CD14-positive monocyte (primary cell): ENCODE data around the gene PDE9A. TPM values are rescaled to one million over a fixed set of nuclear protein-coding genes. Genes with fewer than 3 reads are reported as not detected.

Experiments
- DNase-seq, 3 donors: peaks; one replicate each; pipeline ENCODE4 v3.0.0-alpha.2; 2011 to 2022
- H2AFZ ChIP-seq: 2 replicates; pipeline ENCODE4 v1.6.0; 2012; ENCODE audit warnings: mild to moderate bottlenecking, low read depth, low read length, inconsistent platforms; ENCODE audit not compliant: insufficient read depth, poor library complexity, severe bottlenecking
- H3K27ac ChIP-seq, 2 donors: 1 replicate in 1 of 2; 2 replicates in 1 of 2; pipeline ENCODE4 v1.5.1; 2012 to 2013; ENCODE audit warnings: low read length in 2 of 2, control low read depth in 1 of 2, inconsistent platforms in 1 of 2, low read depth in 1 of 2, mild to moderate bottlenecking in 1 of 2
- H3K27me3 ChIP-seq, 2 donors: one replicate each; pipeline versions ENCODE4 v1.6.0 to v1.6.1; 2011 to 2013; ENCODE audit warnings: low read length in 2 of 2; ENCODE audit not compliant: control insufficient read depth in 2 of 2, insufficient read depth in 2 of 2
- H3K36me3 ChIP-seq, 2 donors: replicated peaks in 1 of 2; 1 replicate in 1 of 2; 2 replicates in 1 of 2; pipeline versions ENCODE4 v1.5.1 to v1.6.1; 2012 to 2013; ENCODE audit warnings: low read length in 2 of 2, control low read depth in 1 of 2, inconsistent platforms in 1 of 2, mild to moderate bottlenecking in 1 of 2; ENCODE audit not compliant: insufficient read depth in 2 of 2, control insufficient read depth in 1 of 2
- H3K4me1 ChIP-seq, 2 donors: 1 replicate in 1 of 2; 2 replicates in 1 of 2; pipeline versions ENCODE4 v1.5.1 to v1.6.1; 2012 to 2013; ENCODE audit warnings: low read length in 2 of 2, control low read depth in 1 of 2, inconsistent platforms in 1 of 2, mild to moderate bottlenecking in 1 of 2, moderate library complexity in 1 of 2; ENCODE audit not compliant: insufficient read depth in 2 of 2, control insufficient read depth in 1 of 2
- H3K4me2 ChIP-seq: replicated peaks from 2 replicates; pipeline ENCODE3; 2012; ENCODE audit warnings: low read length, moderate library complexity, mild to moderate bottlenecking; ENCODE audit not compliant: poor library complexity, severe bottlenecking; ENCODE audit errors: extremely low read depth
- H3K4me3 ChIP-seq, 3 experiments: fragments of 200-600 bp in 1 of 3; sonication (generic) in 1 of 3; replicated peaks in 1 of 3; 1 replicate in 2 of 3; 2 replicates in 1 of 3; pipeline ENCODE4 v1.5.1; 2011 to 2013; ENCODE audit warnings: low read length in 3 of 3, mild to moderate bottlenecking in 3 of 3, control low read depth in 2 of 3, low read depth in 2 of 3, inconsistent platforms in 1 of 3, moderate library complexity in 1 of 3
- H3K79me2 ChIP-seq: 2 replicates; pipeline ENCODE4 v1.6.0; 2012; ENCODE audit warnings: mild to moderate bottlenecking, control low read depth, inconsistent platforms, low read length, moderate library complexity; ENCODE audit not compliant: insufficient read depth
- H3K9ac ChIP-seq: 2 replicates; pipeline ENCODE4 v1.6.0; 2017; ENCODE audit warnings: low read length, mild to moderate bottlenecking; ENCODE audit not compliant: insufficient read depth, poor library complexity, severe bottlenecking
- H3K9me3 ChIP-seq, 2 donors: replicated peaks in 1 of 2; 1 replicate in 1 of 2; 2 replicates in 1 of 2; pipeline versions ENCODE4 v1.5.1 to v1.6.1; 2012 to 2013; ENCODE audit warnings: low read length in 2 of 2, control low read depth in 1 of 2; ENCODE audit not compliant: control insufficient read depth in 1 of 2, insufficient read depth in 1 of 2
- H4K20me1 ChIP-seq: 2 replicates; pipeline ENCODE4 v1.6.0; 2012; ENCODE audit warnings: mild to moderate bottlenecking, low read length, control low read depth, moderate library complexity; ENCODE audit not compliant: insufficient read depth
- H3K27ac Mint-ChIP-seq, 7 donors: one replicate each; pipeline ENCODE4 v1.8.0; 2020; ENCODE audit warnings: mild to moderate bottlenecking in 7 of 7, mixed read lengths in 7 of 7, moderate library complexity in 6 of 7, inconsistent platforms in 2 of 7
- H3K27me3 Mint-ChIP-seq, 3 donors: one replicate each; pipeline ENCODE4 v1.8.0; 2021 to 2022; ENCODE audit warnings: low read depth in 3 of 3, mild to moderate bottlenecking in 3 of 3, mixed read lengths in 3 of 3, moderate library complexity in 3 of 3, inconsistent platforms in 1 of 3
- H3K36me3 Mint-ChIP-seq, 2 donors: one replicate each; pipeline ENCODE4 v1.8.0; 2020; ENCODE audit warnings: mixed read lengths in 2 of 2, inconsistent platforms in 1 of 2, mild to moderate bottlenecking in 1 of 2
- H3K4me1 Mint-ChIP-seq: one replicate; pipeline ENCODE4 v1.8.0; 2020; ENCODE audit warnings: mild to moderate bottlenecking, mixed read lengths
- H3K4me3 Mint-ChIP-seq, 2 donors: one replicate each; pipeline ENCODE4 v1.8.0; 2020; ENCODE audit warnings: mild to moderate bottlenecking in 2 of 2, mixed read lengths in 2 of 2, moderate library complexity in 1 of 2
- H3K9me3 Mint-ChIP-seq, 7 donors: one replicate each; pipeline ENCODE4 v1.8.0; 2020 to 2022; ENCODE audit warnings: mixed read lengths in 7 of 7, mild to moderate bottlenecking in 6 of 7, moderate library complexity in 6 of 7, inconsistent platforms in 2 of 7
- CTCF ChIP-seq: fragments of 200-600 bp; IDR thresholded peaks from one replicate; pipeline ENCODE4 v1.8.0; 2022; ENCODE audit warnings: antibody characterized with exemption, mild to moderate bottlenecking
- WGBS: methylation state at CpG from one replicate; pipeline ENCODE4 v1.1.5; 2013; ENCODE audit warnings: missing lambda C conversion rate; ENCODE audit not compliant: insufficient coverage; 5-methylcytosine and 5-hydroxymethylcytosine counted together
- intact Hi-C, 2 donors: fragments of 100-400 bp; cut with micrococcal nuclease; formaldehyde crosslinking; loops; one replicate each; pipeline versions ENCODE4 v1.15.0 to v1.15.1; 2023
- polyA minus RNA-seq: library from RNA; depleted of rRNA, polyadenylated mRNA; stranded (reverse); fragments of >200 nt; gene quantifications from 2 replicates; pipeline ENCODE4 v1.2.3, GENCODE V29; 2012
- polyA plus RNA-seq, 3 donors: library from polyadenylated mRNA; depleted of rRNA in 1 of 3; unstranded in 2 of 3; stranded (reverse) in 1 of 3; fragments of 300-500 nt in 2 of 3; fragments of >200 nt in 1 of 3; fragmentation: Illumina TruSeq in 2 of 3; gene quantifications; 1 replicate in 2 of 3; 2 replicates in 1 of 3; pipeline ENCODE4 v1.2.3, GENCODE V29; 2012 to 2021
- total RNA-seq, 12 experiments: library from RNA in 1 of 12; stranded (reverse) in 1 of 12; fragments of 120-200 nt in 1 of 12; gene quantifications; one replicate each; pipeline ENCODE4 v1.2.4 and lab custom pipeline; 2013 to 2026; ENCODE audit warnings: mixed read lengths in 6 of 12, inconsistent platforms in 1 of 12

Gene PDE9A
- 0.23 TPM for total RNA-seq (2013)
- polyA plus RNA-seq (under 1 TPM in 2 of 3 donors, not detected in 1; 0.05 to 0.52 TPM), polyA minus RNA-seq (0.14 and 1.0 TPM in 2 replicates), total RNA-seq (lab: John Stamatoyannopoulos, UW) (0.08 to 1.2 (median 0.41) reads per million in 11 experiments)

DNA sequence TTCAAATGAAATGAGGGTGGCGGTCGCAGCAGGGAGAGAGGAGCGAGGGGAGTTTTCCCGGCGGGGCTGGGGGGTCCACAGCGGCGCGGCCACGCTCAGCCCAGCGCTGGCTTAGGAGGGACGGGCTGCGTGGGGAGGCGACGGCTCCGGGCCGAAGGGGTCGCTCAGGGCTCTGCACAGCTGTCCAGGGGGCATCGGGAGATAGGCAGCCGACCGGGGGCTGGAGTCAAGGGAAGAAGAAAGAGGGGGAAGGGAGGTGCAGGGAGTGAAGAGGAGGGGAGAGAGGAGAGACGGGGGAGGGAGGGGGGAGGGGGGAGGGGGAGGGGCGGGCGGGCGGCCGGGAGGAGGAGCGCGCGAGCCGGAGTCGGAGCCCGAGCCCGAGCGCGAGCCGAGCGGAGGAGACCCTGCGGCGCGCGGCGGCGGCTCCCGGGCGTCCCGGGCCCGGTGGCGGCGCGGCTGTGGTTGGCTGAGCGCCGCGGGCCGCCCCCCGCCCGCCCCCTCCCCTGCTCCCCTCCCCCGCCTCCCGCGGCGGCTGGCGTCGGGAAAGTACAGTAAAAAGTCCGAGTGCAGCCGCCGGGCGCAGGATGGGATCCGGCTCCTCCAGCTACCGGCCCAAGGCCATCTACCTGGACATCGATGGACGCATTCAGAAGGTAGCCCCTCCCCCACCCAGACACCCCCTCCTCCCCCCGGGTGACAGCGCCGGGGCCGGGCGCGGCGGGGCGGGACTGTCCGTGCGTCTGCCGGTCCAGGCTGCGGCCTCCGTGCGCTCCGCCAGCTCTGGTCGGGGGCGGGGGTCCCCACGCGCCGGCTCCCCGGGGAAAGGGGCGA is at the start of gene PDE9A:
TSS of gene PDE9A (plus strand) at position 391 of the 831 bp plus-strand sequence. CDS start at position 585, 194 bp downstream.
- TF ChIP-seq CTCF, result no peak
- peaks cover 0 to 8% (median 5%) of the 10 kb centered on the region in 7 donors for H3K9me3 Mint-ChIP-seq
- peak within 1 kb of the TSS; percentile 68 to 92 for H3K4me3 Mint-ChIP-seq
- no peak within 1 kb of the TSS for H3K27ac ChIP-seq
- DNase-seq, result no peak
- no peak within 1 kb of the TSS for H3K27ac Mint-ChIP-seq
- WGBS, result 0% methylated on average over 19 of the region's 91 CpGs
- H3K36me3 ChIP-seq, result no peaks in the 10 kb centered on the region
- H3K9ac ChIP-seq, result peak within 1 kb of the TSS; percentile 43
- no peaks in the 10 kb centered on the region for H4K20me1 ChIP-seq
- H3K4me1 ChIP-seq, result peaks cover 12 to 19% of the 10 kb centered on the region in 2 donors
- H2AFZ ChIP-seq, result peak within 1 kb of the TSS; percentile 61
- peaks cover 18% of the 10 kb centered on the region for H3K4me1 Mint-ChIP-seq
- H3K4me3 ChIP-seq, result peak within 1 kb of the TSS in 1 of 3 experiments; percentile 66
- peak within 1 kb of the TSS; percentile 73 for H3K4me2 ChIP-seq
- intact Hi-C loops, result loop anchor here (2.0 to 5.0 kb wide), 2 partner anchors 164 to 165 kb away; no protein-coding TSS in a partner anchor
- no peaks in the 10 kb centered on the region for H3K79me2 ChIP-seq
- H3K9me3 ChIP-seq, result peaks cover 0 to 15% of the 10 kb centered on the region in 2 donors
- peaks cover 41 to 71% (median 54%) of the 10 kb centered on the region in 3 donors for H3K27me3 Mint-ChIP-seq
- peaks cover 17 to 47% of the 10 kb centered on the region in 2 donors for H3K27me3 ChIP-seq
- peaks cover 0 to 2% of the 10 kb centered on the region in 2 donors for H3K36me3 Mint-ChIP-seq

DNA sequence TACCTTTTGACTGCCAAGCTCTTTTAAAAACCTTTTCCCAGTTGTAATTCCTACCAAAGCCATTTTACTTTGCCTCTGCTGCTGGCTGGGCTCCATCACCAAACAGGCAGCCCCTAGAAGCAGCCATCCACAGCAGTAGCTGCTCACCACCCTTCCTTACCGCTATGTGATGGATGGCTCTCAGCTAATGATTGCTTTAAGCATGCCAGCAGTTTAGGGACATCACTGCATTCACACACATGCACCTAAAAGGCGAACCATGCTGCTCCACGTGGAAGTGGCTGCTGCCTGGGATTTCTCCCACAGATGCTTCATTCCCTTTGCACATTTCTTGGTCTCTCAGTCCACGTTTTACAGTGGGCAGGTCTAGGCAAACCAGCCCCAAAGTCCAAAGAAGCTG is 46.3 kb upstream of the PDE9A start:
- Mint-ChIP-seq H3K27me3 (peaks cover 0 to 8% (median 3%) of the 10 kb centered on the region in 3 donors), H3K4me3 (no peak overlapping the region), H3K36me3 (no peaks in the 10 kb centered on the region), H3K9me3 (peaks cover 27 to 60% (median 40%) of the 10 kb centered on the region in 7 donors), H3K4me1 (no peaks in the 10 kb centered on the region), H3K27ac (no peak overlapping the region)
- Histone ChIP-seq H3K4me2 (no peak overlapping the region), H3K9ac (no peak overlapping the region), H3K79me2 (no peaks in the 10 kb centered on the region), H3K4me1 (no peaks in the 10 kb centered on the region), H3K4me3 (no peak overlapping the region), H2AFZ (no peak overlapping the region), H4K20me1 (no peaks in the 10 kb centered on the region), H3K27ac (no peak overlapping the region), H3K9me3 (peaks cover 33 to 41% of the 10 kb centered on the region in 2 donors), H3K36me3 (no peaks in the 10 kb centered on the region), H3K27me3 (no peaks in the 10 kb centered on the region)
- WGBS, result 84% methylated on average over 4 of the region's 4 CpGs
- intact Hi-C loops, result no loop called here
- no peak for TF ChIP-seq CTCF
- DNase-seq, result no peak
